Activated effector memory CD4-positive, alpha-beta T cell treated with Interleukin-2 at 50 U/mL for 16 hours (primary cell): ENCODE results near the gene KLHL17.
A peak's percentile ranks its signal among the peaks of the same experiment; 100 is the strongest.
"Not testable (repeated sequence)": the region's sequence is repeated elsewhere in the genome, so short reads cannot be mapped to it uniquely, and the experiment has no call there.

ENCODE experiments used
- DNase-seq: peaks from one replicate; pipeline ENCODE4 v3.0.0-alpha.2; 2020

KLHL17 gene

DNA sequence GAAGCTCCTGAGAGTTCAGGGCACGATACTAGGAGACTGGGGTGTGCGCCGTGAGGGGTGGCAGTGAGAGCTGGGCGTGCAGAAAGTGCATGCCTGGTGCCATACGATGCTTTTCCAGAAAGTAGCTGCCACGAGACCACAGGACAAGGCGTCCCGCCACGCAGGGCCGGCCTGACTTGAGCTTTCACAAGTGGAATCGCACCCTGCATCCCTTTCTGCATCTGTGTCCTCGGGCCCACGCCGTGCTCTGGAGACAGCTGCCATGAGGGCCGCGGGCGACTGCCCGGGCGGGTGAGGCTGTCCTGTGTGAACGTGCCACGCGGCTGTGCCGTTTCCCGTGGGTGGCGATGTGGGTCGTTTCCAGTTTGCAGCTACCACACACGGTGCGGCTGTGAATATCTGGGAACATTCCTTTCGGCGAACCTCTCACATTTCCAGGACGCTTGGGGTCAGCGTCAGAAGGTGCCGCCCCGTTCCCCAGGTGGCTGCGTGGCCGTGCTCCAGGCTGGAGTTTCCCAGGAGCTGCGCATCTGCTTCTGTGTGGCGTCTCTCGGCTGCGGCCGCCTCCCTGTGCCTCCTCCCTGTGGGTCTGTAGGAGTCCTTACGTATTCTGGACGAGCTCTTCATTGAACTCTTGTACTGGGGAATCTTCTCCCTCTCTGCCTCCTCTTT is 22.5 kb downstream of the KLHL17 start:
- no peak for DNase-seq

- peak; percentile 36 for DNase-seq
These were observed 23.6 kb downstream of the KLHL17 start for GRCh38 chr1:983798-984475.

DNA sequence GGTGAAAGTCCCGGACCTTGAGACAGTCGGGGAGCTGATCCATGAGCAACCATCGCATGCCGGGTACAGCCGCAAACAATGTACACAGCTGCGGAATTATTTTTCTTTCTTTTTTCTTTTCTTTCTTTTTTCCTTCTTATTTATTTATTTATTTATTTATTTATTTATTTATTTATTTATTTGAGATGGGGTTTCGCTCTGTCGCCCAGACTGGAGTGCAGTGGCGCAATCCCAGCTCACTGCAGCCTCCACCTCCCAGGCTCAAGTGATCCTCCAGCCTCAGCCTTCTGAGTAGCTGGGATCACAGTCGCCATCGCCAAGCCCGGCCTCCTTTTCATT is 24.1 kb downstream of the KLHL17 start:
- DNase-seq = no peak

DNA sequence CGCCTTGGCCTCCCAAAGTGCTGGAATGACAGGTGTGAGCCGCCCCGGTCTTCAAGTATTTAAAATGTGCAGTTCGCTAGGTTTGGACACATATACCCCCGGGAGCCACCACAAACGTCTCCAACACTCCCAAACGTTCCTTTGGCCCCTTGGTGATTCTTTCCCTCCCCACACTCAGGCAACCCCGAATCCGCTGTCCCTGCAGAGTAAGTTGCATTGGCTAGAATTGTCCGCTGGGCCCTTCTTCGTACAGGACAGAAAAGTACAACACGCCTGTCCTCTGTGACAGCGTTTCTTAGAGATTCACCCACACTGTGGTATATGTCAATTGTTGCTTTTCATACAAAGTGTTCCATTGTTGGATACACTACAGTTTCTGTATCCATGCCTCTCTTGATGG is 24.7 kb downstream of the KLHL17 start:
- DNase-seq = no peak

- not testable (repeated sequence) for DNase-seq
These were observed 27.7 kb downstream of the KLHL17 start for GRCh38 chr1:988061-988460.

GRCh38 chr1:991275-991674 is 30.9 kb downstream of the KLHL17 start:
- DNase-seq = not testable (repeated sequence)

DNA sequence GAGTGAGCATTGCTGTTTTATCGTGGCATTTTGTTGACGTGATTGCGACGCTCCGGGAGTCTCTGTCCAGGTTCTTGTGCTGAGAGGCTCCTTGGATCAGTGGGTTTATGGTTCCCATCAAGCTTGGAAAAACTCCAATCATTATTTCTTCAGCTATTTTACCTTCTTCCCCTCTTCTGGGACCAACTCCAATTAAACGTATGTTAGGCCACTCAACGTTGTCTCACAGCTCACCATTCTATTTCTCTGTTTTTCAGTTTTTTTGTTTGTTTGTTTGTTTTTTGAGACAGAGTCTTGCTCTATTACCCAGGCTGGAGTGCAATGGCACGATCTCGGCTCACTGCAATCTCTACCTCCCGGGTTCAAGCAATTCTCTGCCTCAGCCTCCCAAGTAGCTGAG is 31.5 kb downstream of the KLHL17 start:
- no peak for DNase-seq

DNA sequence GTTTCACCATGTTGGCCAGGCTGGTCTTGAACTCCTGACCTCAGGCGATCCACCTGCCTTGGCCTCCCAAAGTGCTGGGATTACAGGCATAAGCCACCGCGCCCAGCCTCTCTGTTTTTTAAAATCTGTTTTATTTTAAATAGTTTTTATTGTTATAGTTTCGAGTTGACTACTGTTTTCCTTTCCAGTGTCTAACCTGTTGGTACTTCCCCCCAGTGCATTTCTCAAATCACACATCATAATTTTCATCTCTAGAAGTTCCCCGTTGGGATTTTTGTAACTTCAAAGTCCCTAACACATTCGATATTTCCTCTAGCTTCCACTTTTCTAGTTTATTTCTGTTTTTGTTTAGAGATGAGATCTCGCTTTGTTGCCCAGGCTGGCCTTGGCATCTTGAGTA is 32.0 kb downstream of the KLHL17 start:
- no peak for DNase-seq

DNA sequence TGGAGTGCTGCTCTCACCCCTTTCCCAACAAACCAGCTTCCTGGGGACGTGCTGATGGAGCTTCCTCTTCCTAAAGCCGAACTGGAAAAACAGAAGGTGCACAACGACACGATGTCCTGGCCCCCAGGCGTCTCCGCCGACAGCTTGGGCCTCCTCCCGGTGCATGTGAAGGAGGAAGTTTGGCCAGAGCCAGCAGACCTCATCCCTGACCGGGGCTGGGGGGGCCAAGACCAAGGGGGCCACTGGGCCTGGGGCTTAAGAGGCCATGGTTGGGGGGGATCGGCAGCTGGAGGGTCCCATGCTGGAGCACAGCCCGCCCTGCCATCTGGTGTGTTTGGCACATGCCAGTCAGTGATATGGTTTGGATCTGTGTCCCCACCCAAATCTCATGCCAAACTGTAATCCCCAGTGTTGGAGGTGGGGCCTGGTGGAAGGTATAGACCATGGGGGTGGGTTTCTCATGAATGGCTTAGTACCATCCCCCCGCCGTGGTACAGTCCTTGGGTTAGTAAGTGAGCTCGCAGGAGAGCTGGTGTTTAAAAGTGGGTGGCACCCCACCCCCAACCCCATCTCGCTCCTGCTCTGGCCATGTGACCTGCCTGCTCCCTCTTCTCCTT is 33.1 kb downstream of the KLHL17 start:
- DNase-seq = no peak

DNA sequence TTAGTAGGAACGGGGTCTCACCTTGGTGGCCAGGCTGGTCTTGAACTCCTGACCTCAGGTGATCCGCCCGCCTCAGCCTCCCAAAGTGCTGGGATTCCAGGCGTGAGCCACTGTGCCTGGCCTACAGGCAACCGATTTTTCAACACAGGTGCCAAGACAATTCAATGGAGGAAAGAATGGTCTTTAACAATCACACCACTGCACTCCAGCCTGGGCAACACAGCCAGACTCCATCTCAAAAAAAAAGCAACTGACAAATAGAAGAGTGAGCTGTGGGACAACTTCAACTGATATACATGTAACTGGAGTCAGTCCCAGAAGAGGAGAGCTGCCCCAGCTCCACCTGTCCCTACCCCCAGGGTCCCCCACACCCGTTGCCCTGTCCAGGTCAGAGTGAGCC is 34.2 kb downstream of the KLHL17 start:
- not testable (repeated sequence) for DNase-seq

DNA sequence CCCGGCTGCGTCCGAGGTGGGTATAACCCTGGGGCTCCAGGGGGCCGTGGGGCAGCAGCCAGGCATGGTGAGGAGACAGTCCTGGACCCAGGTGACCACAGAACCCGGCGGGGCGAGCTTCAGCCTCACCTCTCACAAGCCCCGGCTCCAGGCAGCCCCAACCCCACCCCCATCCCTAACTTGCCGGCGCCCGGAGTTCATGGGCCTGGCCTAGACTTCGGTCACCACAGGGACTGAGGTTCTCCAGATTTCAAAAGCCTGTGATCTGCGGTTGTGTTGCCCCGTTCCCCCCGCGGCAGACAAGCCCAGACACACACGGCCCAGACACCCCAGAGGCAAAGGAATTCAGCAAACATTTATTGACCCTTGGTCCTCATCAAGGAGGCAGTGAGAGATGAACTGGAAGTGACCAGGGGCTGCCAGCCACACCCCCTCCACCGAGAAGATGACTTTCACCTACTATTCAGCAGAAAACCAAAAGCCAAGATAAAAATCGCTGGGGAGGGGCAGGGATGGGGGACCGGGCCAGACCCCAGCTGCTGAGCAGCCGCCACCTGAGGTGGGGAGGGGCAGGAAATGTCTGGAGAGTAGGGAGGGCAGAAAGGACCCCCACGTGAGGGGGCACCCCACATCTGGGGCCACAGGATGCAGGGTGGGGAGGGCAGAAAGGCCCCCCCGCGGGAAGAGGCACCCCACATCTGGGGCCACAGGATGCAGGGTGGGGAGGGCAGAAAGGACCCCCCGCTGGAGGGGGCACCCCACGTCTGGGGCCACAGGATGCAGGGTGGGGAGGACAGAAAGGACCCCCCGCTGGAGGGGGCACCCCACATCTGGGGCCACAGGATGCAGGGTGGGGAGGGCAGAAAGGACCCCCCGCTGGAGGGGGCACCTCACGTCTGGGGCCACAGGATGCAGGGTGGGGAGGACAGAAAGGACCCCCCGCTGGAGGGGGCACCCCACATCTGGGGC is 35.6 kb downstream of the KLHL17 start:
- no peak for DNase-seq

DNA sequence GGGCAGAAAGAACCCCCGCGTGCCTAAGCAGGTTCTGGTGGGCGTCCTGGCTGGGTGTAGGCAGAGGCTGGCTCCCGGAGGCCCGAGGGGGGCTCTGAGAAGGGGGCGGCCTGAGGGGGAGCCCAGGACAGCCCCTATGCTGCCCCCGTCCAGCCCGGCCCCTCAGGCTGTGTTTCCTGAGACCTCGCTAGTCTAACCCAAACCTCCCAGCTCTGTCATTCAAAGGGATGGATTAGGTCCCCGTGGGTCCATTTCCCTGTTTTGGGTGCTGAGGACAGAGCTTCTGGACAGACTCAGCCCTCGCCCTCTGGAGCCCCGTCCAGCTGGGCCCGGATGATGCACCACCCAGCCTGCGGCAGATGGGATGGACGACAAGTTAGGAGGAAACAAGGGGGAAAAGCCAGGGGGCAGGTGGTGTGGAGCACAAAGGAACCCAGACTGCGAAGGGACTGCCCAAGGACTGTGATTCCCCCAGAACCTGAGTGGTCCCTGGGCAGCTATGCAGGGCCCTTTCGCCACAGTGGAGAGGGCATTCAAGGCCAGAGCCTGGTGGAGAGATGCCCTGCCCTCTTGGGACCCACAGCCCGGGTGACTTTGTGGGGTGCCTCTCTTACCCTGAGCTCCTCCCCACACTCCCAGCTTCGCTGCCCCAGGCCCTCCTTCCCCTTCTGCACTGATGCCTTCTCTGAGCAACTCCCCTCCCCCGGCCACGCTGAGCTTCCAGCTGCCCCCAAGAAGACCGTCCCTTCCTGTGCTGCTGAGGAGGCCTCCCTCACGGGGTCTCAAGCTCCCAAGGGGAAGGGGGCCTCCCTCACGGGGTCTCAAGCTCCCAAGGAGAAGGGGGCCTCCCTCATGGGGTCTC is 36.7 kb downstream of the KLHL17 start:
- no peak for DNase-seq

GRCh38 chr1:997713-997992 is 37.3 kb downstream of the KLHL17 start:
- DNase-seq = no peak

- DNase-seq = no peak
These were observed 37.8 kb downstream of the KLHL17 start for GRCh38 chr1:997993-998744.

- DNase-seq = no peak
These were observed 38.3 kb downstream of the KLHL17 start for GRCh38 chr1:998745-998994.

DNA sequence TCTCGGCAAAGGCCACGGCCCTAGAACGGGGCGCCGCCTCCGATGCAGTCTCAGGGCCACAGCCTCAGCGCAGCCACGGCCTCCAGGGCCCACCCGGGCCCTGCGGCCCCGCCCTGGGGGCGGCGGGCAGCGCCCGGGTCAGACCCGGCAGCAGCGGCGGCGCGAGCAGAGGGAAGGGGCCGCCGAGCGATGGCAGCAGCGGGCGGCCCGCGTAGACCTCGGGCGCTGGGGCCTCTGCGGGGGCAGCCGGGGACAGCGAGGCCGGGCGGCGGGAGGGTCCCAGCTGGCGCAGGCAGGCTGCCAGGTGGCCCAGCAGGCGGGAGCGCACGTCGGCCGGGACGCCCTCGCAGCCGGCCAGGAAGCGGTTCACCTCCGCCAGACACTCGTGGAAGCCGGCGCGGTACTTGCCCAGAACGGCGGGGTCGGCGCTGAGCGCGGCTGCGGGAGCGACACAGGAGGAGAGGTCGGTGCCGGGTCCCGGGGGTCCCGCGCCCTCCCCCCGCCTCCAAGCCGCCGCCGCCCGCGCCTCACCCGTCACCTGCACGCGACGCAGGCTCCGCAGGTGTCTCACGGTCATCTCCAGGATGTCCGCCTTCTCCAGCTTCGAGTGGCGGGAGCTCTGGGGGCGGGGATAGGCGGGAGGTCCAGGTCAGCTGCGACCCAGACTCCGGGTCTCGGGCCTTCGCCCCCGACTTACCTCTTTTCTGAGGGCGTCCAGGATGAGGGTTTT is 38.8 kb downstream of the KLHL17 start:
- DNase-seq = no peak

GRCh38 chr1:999725-1000356 is 39.5 kb downstream of the KLHL17 start, which contains the start of gene HES4:
Gene HES4 (minus strand): TSS chr1:1000097. CDS start chr1:999973, 124 bp downstream.
- DNase-seq = peak; percentile 13

- peak; percentile 38 for DNase-seq
These were observed 40.1 kb downstream of the KLHL17 start for GRCh38 chr1:1000357-1001056.

GRCh38 chr1:1001057-1001783 is 40.8 kb downstream of the KLHL17 start:
- DNase-seq = no peak
